HEK293T (cell line): ENCODE data around the gene KCNMA1.

ENCODE experiments used
- CTCF ChIA-PET: fragments of 350-600 bp; formaldehyde crosslinking; extraction: SDS; loops from one replicate; lab custom pipeline; 2021; ENCODE audit warnings: antibody characterized with exemption, inconsistent platforms; lab: Yijun Ruan, JAX
- POLR2A ChIA-PET: fragments of 350-600 bp; formaldehyde crosslinking; extraction: SDS; loops from one replicate; lab custom pipeline; 2020; ENCODE audit warnings: antibody characterized with exemption, inconsistent platforms; lab: Yijun Ruan, JAX
- DNase-seq: peaks from one replicate; pipeline ENCODE4 v3.0.0; 2012; ENCODE audit warnings: mixed read lengths; ENCODE audit errors: extremely low spot score
- ARNT ChIP-seq: fragments of 450-650 bp; IDR thresholded peaks from 2 replicates; pipeline ENCODE4 v1.6.1; 2017; ENCODE audit warnings: mild to moderate bottlenecking
- BHLHE40 ChIP-seq: fragments of 450-650 bp; IDR thresholded peaks from 2 replicates; pipeline ENCODE4 v1.6.1; 2016; ENCODE audit warnings: mild to moderate bottlenecking, moderate library complexity, borderline replicate concordance
- CTBP1 ChIP-seq: fragments of 450-650 bp; IDR thresholded peaks from 2 replicates; pipeline ENCODE4 v1.6.1; 2016; ENCODE audit warnings: borderline replicate concordance
- ELF4 ChIP-seq: fragments of 450-650 bp; IDR thresholded peaks from 2 replicates; pipeline ENCODE4 v1.6.1; 2017; ENCODE audit warnings: antibody characterized with exemption
- FOXA1 ChIP-seq: fragments of 450-650 bp; IDR thresholded peaks from 2 replicates; pipeline ENCODE4 v1.6.1; 2016; ENCODE audit warnings: mild to moderate bottlenecking
- FOXK2 ChIP-seq: fragments of 450-650 bp; IDR thresholded peaks from 2 replicates; pipeline ENCODE4 v1.6.1; 2016; ENCODE audit warnings: mild to moderate bottlenecking
- FOXM1 ChIP-seq: fragments of 450-650 bp; IDR thresholded peaks from 2 replicates; pipeline ENCODE4 v1.6.1; 2017; ENCODE audit warnings: mild to moderate bottlenecking, borderline replicate concordance
- HDGF ChIP-seq: fragments of 450-650 bp; IDR thresholded peaks from 2 replicates; pipeline ENCODE4 v1.6.1; 2017; ENCODE audit warnings: antibody characterized with exemption, borderline replicate concordance
- L3MBTL2 ChIP-seq: fragments of 450-650 bp; conservative IDR thresholded peaks from 2 replicates; pipeline ENCODE4 v1.6.1; 2016; ENCODE audit warnings: mild to moderate bottlenecking
- LEF1 ChIP-seq: fragments of 450-650 bp; IDR thresholded peaks from 2 replicates; pipeline ENCODE4 v1.6.1; 2017; ENCODE audit warnings: mild to moderate bottlenecking, borderline replicate concordance
- NFRKB ChIP-seq: fragments of 450-650 bp; IDR thresholded peaks from 2 replicates; pipeline ENCODE4 v1.6.1; 2016; ENCODE audit warnings: mild to moderate bottlenecking, moderate library complexity
- SP1 ChIP-seq: fragments of 450-650 bp; IDR thresholded peaks from 2 replicates; pipeline ENCODE4 v1.6.1; 2017
- SUZ12 ChIP-seq: fragments of 450-650 bp; IDR thresholded peaks from 2 replicates; pipeline ENCODE4 v1.6.1; 2016; ENCODE audit warnings: mild to moderate bottlenecking
- TARDBP ChIP-seq: fragments of 450-650 bp; IDR thresholded peaks from 2 replicates; pipeline ENCODE4 v1.6.1; 2016
- ZNF384 ChIP-seq: fragments of 450-650 bp; IDR thresholded peaks from 2 replicates; pipeline ENCODE4 v1.6.1; 2016
- TF ChIP-seq, protein P1 (sequence below): fragments of 450-650 bp; IDR thresholded peaks from 2 replicates; pipeline ENCODE4 v1.6.1; 2016

The KCNMA1 gene

DNA sequence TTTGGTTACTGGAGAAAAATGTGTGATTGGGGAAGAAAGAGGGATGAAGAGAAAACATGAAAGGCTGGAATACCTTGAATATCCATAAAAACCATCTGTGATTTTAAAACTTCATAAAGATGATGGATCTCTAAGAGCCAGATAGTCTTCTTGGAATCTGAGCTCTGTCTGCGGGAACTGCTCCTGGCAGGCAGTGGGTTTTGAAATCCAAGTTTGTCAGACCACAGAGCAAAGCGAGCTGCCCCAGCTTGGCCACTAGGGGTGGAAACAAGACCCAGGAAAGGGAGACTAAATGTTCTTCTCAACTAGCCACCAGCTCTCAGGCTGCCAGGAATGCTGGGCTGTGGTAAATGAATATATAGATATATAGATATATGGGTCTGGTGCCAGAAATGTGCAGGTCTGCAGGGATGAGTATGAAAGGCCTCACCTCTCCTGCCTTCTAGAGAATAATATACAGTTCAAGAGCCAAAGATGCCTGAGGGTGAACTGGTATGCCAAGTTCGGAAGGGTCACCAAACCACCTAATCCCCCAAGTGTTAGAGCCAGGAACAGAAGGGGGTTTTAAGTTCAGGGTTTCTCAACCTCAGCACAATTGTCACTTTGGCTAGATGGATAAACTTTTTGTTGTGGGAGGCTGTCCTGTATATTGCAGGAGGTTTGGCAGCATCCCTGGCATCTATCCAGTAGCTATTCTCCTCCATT is 208.8 kb downstream of the KCNMA1 start:
- ChIA-PET CTCF (interaction anchor here (1.0 to 2.2 kb wide), 5 partner anchors 11 to 207 kb away, joined by 3 to 5 read pairs (median 3); no protein-coding TSS in a partner anchor), POLR2A (no interaction called here)
- TF ChIP-seq FOXA1: no peak
- no peak for TF ChIP-seq TARDBP
- TF ChIP-seq SP1: no peak
- no peak for TF ChIP-seq L3MBTL2
- TF ChIP-seq ZNF384: no peak
- TF ChIP-seq HDGF: no peak
- no peak for TF ChIP-seq LEF1
- TF ChIP-seq, protein P1, sequence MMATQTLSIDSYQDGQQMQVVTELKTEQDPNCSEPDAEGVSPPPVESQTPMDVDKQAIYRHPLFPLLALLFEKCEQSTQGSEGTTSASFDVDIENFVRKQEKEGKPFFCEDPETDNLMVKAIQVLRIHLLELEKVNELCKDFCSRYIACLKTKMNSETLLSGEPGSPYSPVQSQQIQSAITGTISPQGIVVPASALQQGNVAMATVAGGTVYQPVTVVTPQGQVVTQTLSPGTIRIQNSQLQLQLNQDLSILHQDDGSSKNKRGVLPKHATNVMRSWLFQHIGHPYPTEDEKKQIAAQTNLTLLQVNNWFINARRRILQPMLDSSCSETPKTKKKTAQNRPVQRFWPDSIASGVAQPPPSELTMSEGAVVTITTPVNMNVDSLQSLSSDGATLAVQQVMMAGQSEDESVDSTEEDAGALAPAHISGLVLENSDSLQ: no peak
- TF ChIP-seq SUZ12: no peak
- TF ChIP-seq ELF4: no peak
- no peak for TF ChIP-seq CTBP1
- no peak for TF ChIP-seq BHLHE40
- TF ChIP-seq ARNT: no peak
- no peak for TF ChIP-seq NFRKB
- no peak for TF ChIP-seq FOXM1
- no peak for TF ChIP-seq FOXK2
- DNase-seq: peak; percentile 54

DNA sequence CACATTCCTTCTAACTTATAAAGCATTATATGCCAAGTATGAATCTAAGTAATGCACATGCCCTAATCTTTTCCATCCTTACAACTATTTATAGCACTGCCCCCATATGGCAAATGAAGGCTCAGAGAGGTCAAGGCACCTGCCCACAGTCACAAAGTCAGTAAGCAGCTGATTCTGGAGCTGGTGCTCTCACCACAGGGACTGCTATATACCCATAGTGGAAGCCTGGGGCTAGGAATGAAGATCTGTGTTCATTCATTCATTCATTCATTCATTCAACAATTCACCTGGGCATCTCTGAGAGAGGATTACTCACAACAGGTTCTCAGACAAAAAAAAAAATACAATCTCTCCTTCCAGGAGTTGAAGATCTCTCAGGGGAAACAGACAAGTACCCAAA is 213.4 kb downstream of the KCNMA1 start:
- TF ChIP-seq FOXK2: no peak
- no peak for TF ChIP-seq HDGF
- no peak for TF ChIP-seq SP1
- TF ChIP-seq LEF1: no peak
- TF ChIP-seq ARNT: no peak
- TF ChIP-seq, protein P1: no peak
- no peak for TF ChIP-seq L3MBTL2
- TF ChIP-seq ZNF384: no peak
- no peak for TF ChIP-seq BHLHE40
- TF ChIP-seq TARDBP: no peak
- TF ChIP-seq FOXM1: no peak
- TF ChIP-seq FOXA1: no peak
- TF ChIP-seq NFRKB: no peak
- no peak for TF ChIP-seq SUZ12
- no peak for TF ChIP-seq ELF4
- no peak for TF ChIP-seq CTBP1
- ChIA-PET CTCF (no interaction called here), POLR2A (no interaction called here)
- DNase-seq: no peak

DNA sequence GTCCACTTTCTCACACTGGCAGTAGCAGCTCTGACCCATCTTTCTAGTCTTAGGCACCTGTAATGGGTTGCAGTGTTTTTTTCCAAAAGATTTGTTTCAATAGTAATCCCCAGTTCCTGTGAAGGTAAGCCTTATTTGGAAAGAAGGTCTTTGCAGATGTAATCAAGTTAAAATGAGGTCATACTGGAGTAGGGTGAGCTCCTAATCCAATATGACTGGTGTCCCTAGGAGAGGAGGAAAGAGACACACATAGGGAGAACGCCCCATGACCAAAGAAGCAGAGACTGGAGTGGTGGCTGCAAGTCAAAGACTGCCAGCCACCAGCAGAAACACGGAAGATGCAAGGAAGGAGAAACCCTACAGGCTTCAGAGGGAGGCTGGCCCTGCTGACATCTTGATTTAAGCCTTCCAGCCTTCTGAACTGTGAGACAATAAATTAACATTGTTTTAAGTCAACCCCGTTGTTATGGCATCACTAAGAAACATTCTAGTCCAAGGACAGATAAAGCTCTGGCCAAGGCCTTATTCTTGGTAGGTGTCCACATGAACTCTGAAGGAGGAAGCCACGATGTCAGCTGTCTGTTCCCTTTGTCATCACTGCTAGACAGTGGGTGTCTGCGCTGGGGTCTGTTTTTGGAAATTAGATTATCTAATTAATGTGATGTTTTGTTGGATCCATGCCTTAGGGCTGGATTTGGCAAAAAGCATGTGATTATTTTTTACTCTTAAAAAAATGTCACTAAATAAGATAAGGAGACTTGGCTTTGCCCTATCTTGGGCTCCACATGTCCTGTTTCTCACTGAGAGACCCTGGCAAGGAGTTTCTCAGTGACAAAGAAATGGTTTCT is 214.9 kb downstream of the KCNMA1 start:
- ChIA-PET CTCF (no interaction called here), POLR2A (no interaction called here)
- TF ChIP-seq SUZ12 (no peak), BHLHE40 (no peak), L3MBTL2 (no peak), FOXA1 (no peak), NFRKB (no peak), FOXK2 (no peak), TARDBP (no peak), ZNF384 (no peak)
- TF ChIP-seq, protein P1: no peak
- DNase-seq: no peak

DNA sequence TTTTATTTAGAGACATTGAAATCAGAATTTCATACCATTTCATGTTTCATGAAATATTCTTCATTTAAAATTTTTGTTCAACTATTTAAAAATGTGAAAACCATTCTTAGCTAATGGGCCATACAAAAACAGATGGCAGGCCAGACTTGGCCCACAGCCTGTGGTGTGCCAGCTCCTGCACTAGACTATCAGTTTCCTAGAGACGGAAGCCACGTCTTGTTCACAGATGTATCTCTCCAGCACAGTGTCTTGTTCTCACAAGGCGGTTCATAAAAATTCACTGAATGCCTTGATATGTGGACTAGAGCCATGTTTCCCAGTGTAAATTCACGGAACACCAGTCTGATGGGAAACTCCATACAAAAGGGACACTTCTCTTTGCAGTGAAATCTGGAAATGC is 216.0 kb downstream of the KCNMA1 start:
- TF ChIP-seq FOXK2: no peak
- POLR2A ChIA-PET: no interaction called here
- CTCF ChIA-PET: no interaction called here
- no peak for DNase-seq

DNA sequence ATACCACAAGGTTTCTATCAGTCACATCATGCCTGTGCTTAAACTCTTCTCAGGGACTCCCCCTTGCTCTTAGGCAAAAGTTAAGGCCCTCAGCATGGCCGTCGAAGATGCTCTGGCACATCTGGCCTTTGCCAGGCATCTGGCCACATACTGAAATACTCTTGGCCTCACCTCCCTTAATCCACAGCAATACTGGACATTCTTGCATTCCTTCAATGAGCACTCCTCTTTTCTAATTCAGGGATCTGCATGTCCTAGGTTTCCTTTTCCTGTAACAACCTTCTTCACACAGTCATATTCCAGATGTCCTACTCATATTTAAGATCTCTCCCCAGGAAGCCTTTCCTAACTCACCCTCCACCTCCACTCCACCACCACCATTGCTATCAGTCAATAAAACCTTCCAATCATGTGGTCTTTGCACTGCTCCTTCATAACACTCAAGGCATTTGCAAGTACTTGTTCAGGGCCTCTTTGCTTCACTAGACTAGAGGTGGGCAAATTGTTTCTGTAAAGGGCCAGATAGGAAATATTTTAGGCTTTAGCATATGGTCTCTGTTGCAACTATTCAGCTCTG is 216.6 kb downstream of the KCNMA1 start:
- TF ChIP-seq SP1: no peak
- no peak for DNase-seq
- CTCF ChIA-PET: no interaction called here
- POLR2A ChIA-PET: no interaction called here

DNA sequence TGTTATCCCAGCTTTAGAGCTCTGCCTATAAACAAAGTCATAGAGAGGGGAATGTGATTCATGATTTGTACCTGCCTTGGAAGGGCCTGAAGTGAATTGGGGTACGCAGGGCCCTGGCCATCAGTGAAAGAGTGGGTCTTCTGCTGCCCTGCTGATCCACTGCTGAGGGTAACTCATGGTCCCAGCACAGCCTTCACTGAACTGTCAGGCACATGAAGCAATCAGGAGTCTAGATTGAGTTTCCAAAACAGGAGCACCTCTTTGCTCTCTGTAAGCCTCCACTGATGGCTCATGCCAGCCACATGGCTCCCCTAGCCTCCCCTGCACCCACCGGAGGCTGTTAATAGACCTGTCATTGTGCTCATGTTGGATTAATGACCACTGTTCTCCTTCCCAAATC is 217.6 kb downstream of the KCNMA1 start:
- ChIA-PET CTCF (no interaction called here), POLR2A (no interaction called here)
- TF ChIP-seq FOXM1 (no peak), SP1 (no peak), LEF1 (no peak), FOXK2 (no peak), NFRKB (no peak), ZNF384 (no peak), HDGF (no peak), L3MBTL2 (no peak), ARNT (no peak), FOXA1 (no peak), SUZ12 (no peak), CTBP1 (no peak), ELF4 (no peak), TARDBP (no peak)
- TF ChIP-seq, protein P1: no peak
- DNase-seq: no peak
